ENCODE results near the gene INPP5D. TPM values are rescaled to one million over a fixed set of nuclear protein-coding genes. Genes with fewer than 3 reads are reported as not detected.
"Not testable (repeated sequence)": the region's sequence is repeated elsewhere in the genome, so short reads cannot be mapped to it uniquely, and the experiment has no call there.

The INPP5D gene
- total RNA-seq, 3 donors from 2014 or later, result 8.2 to 14.4 (median 9.1) TPM

- ATAC-seq (peak; percentile 42), DNase-seq (no peak)
- Histone ChIP-seq H3K36me3 (ENCODE audit: low read depth) (no peaks in the 10 kb centered on the region), H3K4me3 (no peak overlapping the region), H3K4me1 (ENCODE audit: low read depth) (peaks cover 18% of the 10 kb centered on the region), H3K9me3 (no peaks in the 10 kb centered on the region)
- intact Hi-C loops (cut with DNase I, micrococcal nuclease), result no loop called here
- TF ChIP-seq, protein P1, sequence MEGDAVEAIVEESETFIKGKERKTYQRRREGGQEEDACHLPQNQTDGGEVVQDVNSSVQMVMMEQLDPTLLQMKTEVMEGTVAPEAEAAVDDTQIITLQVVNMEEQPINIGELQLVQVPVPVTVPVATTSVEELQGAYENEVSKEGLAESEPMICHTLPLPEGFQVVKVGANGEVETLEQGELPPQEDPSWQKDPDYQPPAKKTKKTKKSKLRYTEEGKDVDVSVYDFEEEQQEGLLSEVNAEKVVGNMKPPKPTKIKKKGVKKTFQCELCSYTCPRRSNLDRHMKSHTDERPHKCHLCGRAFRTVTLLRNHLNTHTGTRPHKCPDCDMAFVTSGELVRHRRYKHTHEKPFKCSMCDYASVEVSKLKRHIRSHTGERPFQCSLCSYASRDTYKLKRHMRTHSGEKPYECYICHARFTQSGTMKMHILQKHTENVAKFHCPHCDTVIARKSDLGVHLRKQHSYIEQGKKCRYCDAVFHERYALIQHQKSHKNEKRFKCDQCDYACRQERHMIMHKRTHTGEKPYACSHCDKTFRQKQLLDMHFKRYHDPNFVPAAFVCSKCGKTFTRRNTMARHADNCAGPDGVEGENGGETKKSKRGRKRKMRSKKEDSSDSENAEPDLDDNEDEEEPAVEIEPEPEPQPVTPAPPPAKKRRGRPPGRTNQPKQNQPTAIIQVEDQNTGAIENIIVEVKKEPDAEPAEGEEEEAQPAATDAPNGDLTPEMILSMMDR (IDR thresholded peaks at IDR 0.05), result no peak
These were observed 3.3 kb downstream of the INPP5D start for GRCh38 chr2:233063269-233063975.

DNA sequence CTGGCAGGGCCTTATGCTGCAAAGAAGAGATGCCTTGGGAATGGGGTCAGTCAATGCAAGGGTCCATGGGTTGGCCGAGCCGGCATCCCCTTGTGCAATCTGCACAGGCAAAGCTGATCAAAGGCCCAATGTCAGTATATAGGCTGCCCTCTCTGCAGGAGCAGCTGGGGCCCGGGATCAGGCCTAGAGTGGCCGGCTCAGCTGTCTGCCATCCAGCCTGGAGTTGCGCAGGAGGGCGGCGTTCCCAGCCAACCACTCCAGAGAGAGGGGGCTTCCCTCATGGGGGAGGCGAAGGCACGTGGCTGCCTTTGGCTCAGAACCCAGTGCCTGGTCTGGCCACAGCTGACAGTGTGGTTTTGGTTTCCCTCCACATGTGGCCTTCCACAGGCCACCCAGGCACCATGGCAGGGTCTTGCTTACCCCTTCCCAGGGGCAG lies 3.9 kb downstream of the INPP5D start:
- Histone ChIP-seq H3K9me3 (no peaks in the 10 kb centered on the region), H3K4me1 (ENCODE audit: low read depth) (peaks cover 18% of the 10 kb centered on the region), H3K4me3 (no peak overlapping the region), H3K36me3 (ENCODE audit: low read depth) (no peaks in the 10 kb centered on the region)
- TF ChIP-seq, protein P1 (IDR thresholded peaks at IDR 0.05), result no peak
- no peak for ATAC-seq
- intact Hi-C loops (cut with DNase I, micrococcal nuclease), result no loop called here
- DNase-seq, result no peak

- no peak for ATAC-seq
- H3K4me1 ChIP-seq (ENCODE audit: low read depth), result peaks cover 13% of the 10 kb centered on the region
- H3K4me3 ChIP-seq, result no peak overlapping the region
- intact Hi-C loops (cut with DNase I, micrococcal nuclease), result no loop called here
- no peak for DNase-seq
- no peaks in the 10 kb centered on the region for H3K9me3 ChIP-seq
- H3K36me3 ChIP-seq (ENCODE audit: low read depth), result no peaks in the 10 kb centered on the region
- TF ChIP-seq, protein P1 (IDR thresholded peaks at IDR 0.05), result no peak
These were observed 4.5 kb downstream of the INPP5D start for GRCh38 chr2:233064530-233065199.

GRCh38 chr2:233065200-233065589 lies 5.1 kb downstream of the INPP5D start:
- H3K36me3 ChIP-seq (ENCODE audit: low read depth); H3K4me3 ChIP-seq; intact Hi-C loops (cut with DNase I, micrococcal nuclease); ATAC-seq; H3K9me3 ChIP-seq; DNase-seq: not testable (repeated sequence)
- H3K4me1 ChIP-seq (ENCODE audit: low read depth), result peaks cover 12% of the 10 kb centered on the region

DNA sequence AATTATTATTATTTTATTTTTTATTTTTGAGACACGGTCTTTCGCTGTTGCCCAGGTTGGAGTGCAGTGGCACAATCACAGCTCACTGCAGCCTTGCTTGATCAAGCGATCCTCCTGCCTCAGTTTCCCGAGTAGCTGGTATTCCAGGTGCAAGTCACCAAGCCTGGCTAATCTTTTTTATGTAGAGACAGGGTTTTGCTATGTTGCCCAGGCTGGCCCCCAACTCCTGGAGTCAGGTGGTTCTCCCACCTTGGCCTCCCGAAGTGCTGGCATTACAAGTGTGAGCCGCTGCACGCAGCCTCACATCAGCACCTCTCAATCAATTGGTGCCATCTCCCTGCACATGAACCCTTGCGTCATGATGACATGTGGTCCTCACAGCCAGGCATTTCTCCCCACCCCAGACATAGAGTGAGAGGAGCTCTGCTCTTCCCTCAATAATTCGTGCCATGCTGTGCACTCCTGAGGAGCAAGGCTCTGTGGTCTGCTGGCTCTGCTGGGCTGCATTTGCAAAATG lies 5.9 kb downstream of the INPP5D start:
- intact Hi-C loops (cut with DNase I, micrococcal nuclease), result no loop called here
- TF ChIP-seq, protein P1 (IDR thresholded peaks at IDR 0.05), result no peak
- DNase-seq, result no peak
- no peaks in the 10 kb centered on the region for H3K36me3 ChIP-seq (ENCODE audit: low read depth)
- ATAC-seq, result no peak
- H3K9me3 ChIP-seq, result no peaks in the 10 kb centered on the region
- H3K4me1 ChIP-seq (ENCODE audit: low read depth), result peaks cover 12% of the 10 kb centered on the region
- H3K4me3 ChIP-seq, result no peak overlapping the region

- H3K36me3 ChIP-seq (ENCODE audit: low read depth), result no peaks in the 10 kb centered on the region
- TF ChIP-seq, protein P1 (IDR thresholded peaks at IDR 0.05), result no peak
- intact Hi-C loops (cut with DNase I, micrococcal nuclease), result no loop called here
- H3K4me3 ChIP-seq, result no peak overlapping the region
- peaks cover 1% of the 10 kb centered on the region for H3K4me1 ChIP-seq (ENCODE audit: low read depth)
- no peak for DNase-seq
- H3K9me3 ChIP-seq, result no peaks in the 10 kb centered on the region
- ATAC-seq, result peak; percentile 44
These were observed 8.7 kb downstream of the INPP5D start for GRCh38 chr2:233068762-233069418.
